ENCODE measurements around the gene TSHZ1.

- TF ChIP-seq CTCF (IDR thresholded peaks at IDR 0.05; ENCODE audit: low read depth, low read length, missing input control), result no peak
- peak in 1 of 2 donors; percentile 13 for TF ChIP-seq JUND (IDR thresholded peaks at IDR 0.05)
- TF ChIP-seq GABPA (IDR thresholded peaks at IDR 0.05 in 1 of 2, conservative IDR thresholded peaks at IDR 0.05 in 1 of 2), result no peak
- no peak for TF ChIP-seq EGR1 (IDR thresholded peaks at IDR 0.05; ENCODE audit: low read depth in 2 of 2)
- peak; percentile 43 for TF ChIP-seq YY1 (IDR thresholded peaks at IDR 0.05)
- peak; percentile 30 for TF ChIP-seq REST (IDR thresholded peaks at IDR 0.05)
- no peak for TF ChIP-seq FOXA1 (IDR thresholded peaks at IDR 0.05)
- TF ChIP-seq ZBTB33 (IDR thresholded peaks at IDR 0.05), result no peak
- TF ChIP-seq RXRA (IDR thresholded peaks at IDR 0.05), result peak in 1 of 2 donors; percentile 12
- peak; percentile 13 for TF ChIP-seq SP1 (IDR thresholded peaks at IDR 0.05)
- no peak for TF ChIP-seq TAF1 (conservative IDR thresholded peaks at IDR 0.05)
- TF ChIP-seq NR2F2 (IDR thresholded peaks at IDR 0.05), result no peak
Observed at GRCh38 chr18:75219745-75220375, 9.3 kb downstream of the TSHZ1 start.
